ENCODE results near the gene NLRC3. TPM values are rescaled to one million over a fixed set of nuclear protein-coding genes. Genes with fewer than 3 reads are reported as not detected.

NLRC3 gene, protein sequence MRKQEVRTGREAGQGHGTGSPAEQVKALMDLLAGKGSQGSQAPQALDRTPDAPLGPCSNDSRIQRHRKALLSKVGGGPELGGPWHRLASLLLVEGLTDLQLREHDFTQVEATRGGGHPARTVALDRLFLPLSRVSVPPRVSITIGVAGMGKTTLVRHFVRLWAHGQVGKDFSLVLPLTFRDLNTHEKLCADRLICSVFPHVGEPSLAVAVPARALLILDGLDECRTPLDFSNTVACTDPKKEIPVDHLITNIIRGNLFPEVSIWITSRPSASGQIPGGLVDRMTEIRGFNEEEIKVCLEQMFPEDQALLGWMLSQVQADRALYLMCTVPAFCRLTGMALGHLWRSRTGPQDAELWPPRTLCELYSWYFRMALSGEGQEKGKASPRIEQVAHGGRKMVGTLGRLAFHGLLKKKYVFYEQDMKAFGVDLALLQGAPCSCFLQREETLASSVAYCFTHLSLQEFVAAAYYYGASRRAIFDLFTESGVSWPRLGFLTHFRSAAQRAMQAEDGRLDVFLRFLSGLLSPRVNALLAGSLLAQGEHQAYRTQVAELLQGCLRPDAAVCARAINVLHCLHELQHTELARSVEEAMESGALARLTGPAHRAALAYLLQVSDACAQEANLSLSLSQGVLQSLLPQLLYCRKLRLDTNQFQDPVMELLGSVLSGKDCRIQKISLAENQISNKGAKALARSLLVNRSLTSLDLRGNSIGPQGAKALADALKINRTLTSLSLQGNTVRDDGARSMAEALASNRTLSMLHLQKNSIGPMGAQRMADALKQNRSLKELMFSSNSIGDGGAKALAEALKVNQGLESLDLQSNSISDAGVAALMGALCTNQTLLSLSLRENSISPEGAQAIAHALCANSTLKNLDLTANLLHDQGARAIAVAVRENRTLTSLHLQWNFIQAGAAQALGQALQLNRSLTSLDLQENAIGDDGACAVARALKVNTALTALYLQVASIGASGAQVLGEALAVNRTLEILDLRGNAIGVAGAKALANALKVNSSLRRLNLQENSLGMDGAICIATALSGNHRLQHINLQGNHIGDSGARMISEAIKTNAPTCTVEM
- total RNA-seq (2022; extraction: Qiagen RNA extraction; ENCODE audit: low read depth): 0.03 to 0.15 TPM in 2 of 5 replicates, not detected in the others

DNA sequence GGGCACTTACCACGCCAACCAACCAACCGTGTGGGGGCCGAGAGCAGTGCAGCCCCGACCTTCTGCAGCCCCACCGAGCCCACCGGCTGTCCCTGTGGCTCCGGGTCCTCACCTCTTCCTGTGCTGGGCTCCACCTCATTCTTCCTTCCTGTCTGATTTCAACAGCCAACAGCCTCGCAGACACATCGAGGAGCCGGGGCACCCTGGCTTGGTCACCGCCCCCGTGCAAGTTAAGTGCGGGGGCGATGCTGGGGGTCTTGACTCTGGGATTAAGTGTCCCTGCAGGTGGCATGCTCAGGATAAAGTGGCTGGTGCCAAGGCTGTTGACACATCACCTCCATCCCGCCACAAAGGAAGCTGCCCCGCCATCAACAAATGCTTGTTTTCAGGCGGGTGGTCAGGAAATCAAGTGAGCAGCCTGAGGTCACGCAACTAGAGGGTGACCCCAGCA is at the start of gene NLRC3:
Gene NLRC3, minus strand, starts transcription at position 102 of the 451 bp plus-strand sequence. CDS start 12,367 bp downstream, outside the sequence.

DNA sequence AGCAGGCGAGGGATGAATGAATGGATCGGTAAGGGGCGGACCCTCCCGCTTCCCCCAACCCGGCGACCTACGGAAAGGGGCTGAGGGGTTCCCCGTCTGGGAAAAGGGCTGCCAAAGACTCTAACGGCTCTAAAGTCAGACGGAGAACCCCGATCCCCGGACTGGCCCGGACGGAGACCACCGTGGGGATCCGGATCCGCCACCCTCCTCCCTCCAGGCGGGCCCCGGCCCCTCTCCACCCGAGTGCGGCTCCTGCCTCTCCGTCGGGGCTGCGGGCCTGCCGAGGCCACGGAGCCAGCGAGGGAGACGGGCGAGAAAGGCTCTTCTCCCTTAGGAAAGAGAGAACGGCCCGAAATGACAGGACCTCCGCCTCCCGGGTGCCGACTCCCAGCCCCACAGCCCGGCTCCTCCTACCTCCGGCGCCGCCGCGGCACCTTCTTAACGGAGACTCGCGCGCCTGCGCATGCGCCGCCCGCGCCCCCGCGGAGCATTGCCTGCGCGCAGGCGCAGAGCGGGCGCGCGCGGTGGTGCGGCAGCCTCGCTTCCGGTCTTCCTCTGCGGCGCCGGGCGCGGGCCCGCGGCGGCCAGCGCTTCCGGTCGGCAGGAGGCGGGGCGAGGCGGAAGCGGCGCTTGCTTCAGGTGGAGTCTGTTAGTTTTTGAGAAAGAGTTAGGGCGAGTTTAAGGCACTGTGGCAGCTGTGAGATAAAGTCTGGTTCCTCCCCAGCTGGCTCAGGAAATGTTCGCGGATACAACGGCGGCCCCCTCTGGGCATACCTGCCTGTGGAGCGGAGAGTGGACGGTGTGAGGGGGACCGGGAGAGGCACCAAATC is 34.2 kb upstream of the NLRC3 start, which contains the start of gene SLX4:
Gene SLX4, minus strand, starts transcription at position 461 of the 830 bp plus-strand sequence. CDS start 2,642 bp downstream, outside the sequence.

DNA sequence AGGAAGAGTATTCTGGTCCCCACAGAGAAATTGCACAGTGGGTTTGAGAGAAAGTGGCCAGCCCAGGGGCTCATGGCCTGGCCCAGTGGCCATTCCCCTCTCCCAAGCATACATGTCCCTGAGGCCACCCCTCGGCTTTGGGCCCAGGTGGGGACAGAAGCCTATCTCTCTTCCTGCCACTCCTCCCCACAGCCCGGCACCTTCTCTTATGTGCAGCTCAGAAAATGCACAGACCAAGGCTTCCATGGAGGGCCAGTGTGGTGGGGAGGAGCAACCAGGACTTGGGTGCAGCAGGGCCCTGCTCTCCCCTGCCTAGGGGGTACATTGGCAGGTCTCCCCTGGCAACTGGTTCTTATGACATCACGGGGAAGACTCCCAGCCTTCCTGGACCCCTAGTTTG is 82.0 kb downstream of the NLRC3 start, which contains the start of gene C16orf90:
Gene C16orf90, minus strand, starts transcription at position 314 of the 400 bp plus-strand sequence. Its CDS starts 68 bp downstream, at position 246.

Other genes starting within 250 kb of the NLRC3 start
- not detected in 5 replicates for gene OR2C1, start 221.5 kb downstream of the NLRC3 start, total RNA-seq (2022; extraction: Qiagen RNA extraction; ENCODE audit: low read depth)
- 12.3 to 18.3 TPM (median 16.1 TPM) in 5 replicates for gene ZSCAN32, start 176.4 kb downstream of the NLRC3 start, total RNA-seq (2022; extraction: Qiagen RNA extraction; ENCODE audit: low read depth)
- 11.8 to 13.9 TPM (median 13.3 TPM) in 5 replicates for gene ZNF174, start 176.2 kb downstream of the NLRC3 start, total RNA-seq (2022; extraction: Qiagen RNA extraction; ENCODE audit: low read depth)
- 0.90 to 1.3 TPM (median 0.96 TPM) in 5 replicates for gene ZNF597, start 133.9 kb downstream of the NLRC3 start, total RNA-seq (2022; extraction: Qiagen RNA extraction; ENCODE audit: low read depth)
- 43.4 to 54.2 TPM (median 51.8 TPM) in 5 replicates for gene NAA60, start 133.7 kb downstream of the NLRC3 start, total RNA-seq (2022; extraction: Qiagen RNA extraction; ENCODE audit: low read depth)
- not detected in 5 replicates for gene C16orf90, start 81.9 kb downstream of the NLRC3 start, total RNA-seq (2022; extraction: Qiagen RNA extraction; ENCODE audit: low read depth)
- gene CLUAP1, start 76.4 kb downstream of the NLRC3 start, total RNA-seq (2022; extraction: Qiagen RNA extraction; ENCODE audit: low read depth): 16.6 to 21.5 TPM (median 18.3 TPM) in 5 replicates
- 3.7 to 5.7 TPM (median 4.6 TPM) in 5 replicates for gene SLX4, start 34.2 kb upstream of the NLRC3 start, total RNA-seq (2022; extraction: Qiagen RNA extraction; ENCODE audit: low read depth)
- 1.9 to 4.3 TPM (median 3.7 TPM) in 5 replicates for gene DNASE1, start 77.3 kb upstream of the NLRC3 start, total RNA-seq (2022; extraction: Qiagen RNA extraction; ENCODE audit: low read depth)
- 112 to 143 TPM (median 139 TPM) in 5 replicates for gene TRAP1, start 140.1 kb upstream of the NLRC3 start, total RNA-seq (2022; extraction: Qiagen RNA extraction; ENCODE audit: low read depth)